HG03342 (cell line): ENCODE measurements around the gene MTHFSD.
A peak's percentile ranks its signal among the peaks of the same experiment; 100 is the strongest.

Source experiments
- ATAC-seq: cut with Tn5 transposase; IDR thresholded peaks from one replicate; pipeline ENCODE4 v1.9.1; 2021; ENCODE audit warnings: mild to moderate bottlenecking, moderate library complexity; ENCODE audit not compliant: unreplicated experiment

Gene MTHFSD

DNA sequence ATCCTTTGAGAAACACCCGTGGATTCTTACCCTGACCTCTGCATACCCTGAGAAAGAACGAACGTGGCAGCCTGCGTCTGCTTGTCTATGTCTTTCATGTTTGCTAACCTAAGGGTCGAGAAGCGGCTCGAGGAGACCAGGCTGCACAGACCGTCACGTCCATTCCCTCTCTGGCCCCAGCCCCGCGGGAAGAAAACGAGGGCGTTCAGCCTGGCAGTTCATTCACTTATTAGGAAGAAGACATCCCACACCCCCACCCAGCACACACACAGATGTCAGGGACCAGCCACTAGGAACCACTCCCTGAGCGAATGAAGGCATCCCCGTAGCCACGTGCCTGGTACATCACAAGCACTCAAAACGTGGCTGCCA is 655 bp upstream of the MTHFSD start:
- ATAC-seq: no peak

DNA sequence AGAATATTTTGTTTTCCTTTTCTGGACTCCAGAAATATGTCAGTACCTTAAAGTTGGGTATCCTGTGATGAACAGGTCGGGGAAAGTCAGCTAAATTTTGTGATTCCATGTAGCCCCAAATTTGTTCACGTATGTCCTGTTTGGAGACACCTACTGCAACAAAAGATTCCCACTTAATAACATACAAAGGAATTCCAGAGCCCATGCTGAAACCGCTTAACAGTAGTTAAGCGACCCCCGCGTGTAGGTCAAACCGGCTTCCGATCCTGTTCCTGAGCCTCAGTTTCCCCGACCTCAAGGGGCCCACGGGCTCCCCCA is 477 bp downstream of the MTHFSD start:
- peak; percentile 19 for ATAC-seq

DNA sequence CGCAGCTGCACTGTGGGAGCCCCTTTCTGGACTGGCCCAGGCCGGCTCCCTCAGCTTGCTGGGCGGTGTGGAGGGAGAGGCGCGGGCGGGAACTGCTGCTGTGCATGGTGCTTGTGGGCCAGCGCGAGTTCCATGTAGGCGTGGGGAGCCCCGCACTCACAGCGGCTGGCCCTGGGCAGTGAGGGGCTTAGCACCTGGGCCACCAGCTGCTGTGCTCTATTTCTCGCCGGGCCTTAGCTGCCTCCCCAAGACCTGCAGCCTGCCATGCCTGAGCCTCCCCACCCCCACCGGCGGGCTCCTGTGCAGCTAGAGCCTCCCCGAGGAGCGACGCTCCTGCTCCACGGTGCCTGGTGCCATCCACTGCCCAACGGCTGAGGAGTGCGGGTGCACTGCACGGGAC is 1.7 kb downstream of the MTHFSD start:
- no peak for ATAC-seq

DNA sequence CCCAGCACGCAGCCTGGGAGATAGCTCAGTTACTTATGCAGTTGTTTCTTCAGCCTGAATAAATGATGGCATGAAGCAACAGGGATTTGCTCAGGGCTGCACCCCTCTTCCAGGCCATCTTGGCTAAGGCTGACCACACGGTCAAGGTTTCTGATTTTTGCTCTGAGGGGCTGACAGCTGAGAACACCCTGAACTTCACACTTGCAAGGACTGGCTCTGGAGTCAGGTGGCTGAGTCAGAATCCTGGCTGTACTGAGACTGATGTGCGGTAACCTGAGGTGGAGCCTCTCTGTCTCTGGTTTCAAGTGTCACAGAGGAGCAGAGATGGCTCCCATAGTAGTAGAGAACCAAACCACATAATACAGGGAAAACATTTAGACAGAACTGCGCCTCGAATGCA is 4.8 kb downstream of the MTHFSD start:
- no peak for ATAC-seq

DNA sequence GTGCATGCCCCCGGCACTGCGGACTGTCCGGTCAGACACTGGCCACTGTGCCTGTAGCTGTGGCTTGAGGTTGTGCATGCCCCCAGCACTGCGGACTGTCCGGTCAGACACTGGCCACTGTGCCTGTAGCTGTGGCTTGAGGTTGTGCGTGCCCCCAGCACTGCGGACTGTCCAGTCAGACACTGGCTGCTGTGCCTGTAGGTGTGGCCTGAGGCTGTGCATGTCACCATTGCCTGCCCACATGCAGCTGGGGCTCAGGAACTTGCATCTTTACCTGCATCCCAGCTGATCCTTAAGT is 5.2 kb downstream of the MTHFSD start:
- no peak for ATAC-seq

DNA sequence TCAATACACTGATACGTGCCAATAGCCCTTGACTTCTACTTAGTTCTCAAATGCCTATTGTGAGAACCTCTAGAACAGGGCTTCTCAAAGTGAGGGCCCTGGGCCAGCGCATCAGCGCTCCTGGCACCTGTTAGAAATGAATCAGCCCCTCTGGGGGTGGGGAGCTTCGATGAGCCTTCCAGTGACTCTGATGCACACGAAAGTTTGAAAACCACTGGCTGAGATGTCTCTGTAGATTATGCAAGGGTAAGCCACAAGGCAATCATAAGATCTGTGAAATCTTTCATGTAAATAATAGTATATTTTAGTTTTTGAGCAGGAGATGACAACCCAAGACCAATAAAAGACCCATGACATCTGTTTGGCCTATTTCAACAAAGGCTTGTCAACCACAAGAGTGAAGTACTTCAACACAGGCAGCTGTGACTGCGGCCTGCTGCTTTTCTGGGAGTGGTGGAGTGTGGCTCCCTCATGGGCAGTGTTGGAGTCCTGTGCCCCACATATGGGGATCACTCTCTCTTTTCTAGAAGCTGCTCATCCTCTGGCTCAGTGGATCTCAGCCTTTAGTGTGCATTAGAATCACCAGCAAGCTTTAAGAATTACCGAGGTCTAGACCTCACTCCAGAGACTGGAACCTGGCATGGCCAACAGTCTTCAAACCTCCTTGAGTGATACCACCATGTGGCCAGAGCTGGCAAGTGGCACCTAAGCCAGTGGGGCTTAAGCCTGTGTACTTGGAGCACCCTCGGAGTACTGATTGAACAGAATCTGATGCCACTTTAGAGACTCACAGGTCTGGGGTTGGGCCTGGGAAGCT is 5.8 kb downstream of the MTHFSD start:
- ATAC-seq: no peak

DNA sequence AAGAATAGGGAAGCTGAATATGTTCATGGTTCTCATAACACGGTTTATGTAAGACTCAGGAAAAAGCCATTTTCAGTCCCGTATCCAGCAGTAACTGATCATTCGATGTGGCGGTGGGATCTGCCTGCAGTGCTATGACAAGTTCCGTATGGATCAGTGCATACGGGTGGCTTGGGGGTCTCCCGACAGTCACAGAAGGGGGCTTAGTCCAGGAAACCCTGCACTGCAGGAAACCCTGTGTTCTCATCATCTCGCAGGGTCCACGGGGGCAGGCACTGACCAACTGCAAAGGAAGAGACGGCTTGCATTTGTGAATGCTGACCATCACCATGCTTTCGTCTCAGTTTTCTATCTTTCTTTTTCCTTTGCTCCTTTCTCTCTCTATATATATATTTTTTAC is 7.7 kb downstream of the MTHFSD start:
- no peak for ATAC-seq

DNA sequence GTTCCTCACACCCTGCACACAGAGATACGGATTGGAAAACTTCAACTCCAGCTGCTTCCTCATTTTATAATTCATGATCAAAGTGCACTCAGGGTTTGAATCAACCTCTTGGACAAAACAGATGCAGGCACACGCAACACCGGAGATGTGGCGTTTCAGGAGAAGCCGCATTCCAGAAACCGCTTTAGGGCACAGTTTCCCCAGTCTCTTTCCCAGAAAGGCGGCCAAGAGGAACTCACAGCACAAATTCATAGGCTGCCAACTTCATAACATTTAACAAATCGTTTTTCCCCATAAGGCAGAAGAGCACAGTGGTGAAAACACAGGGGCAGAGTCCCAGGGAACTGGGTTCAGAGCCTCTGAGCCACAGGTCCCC is 8.4 kb downstream of the MTHFSD start:
- no peak for ATAC-seq

DNA sequence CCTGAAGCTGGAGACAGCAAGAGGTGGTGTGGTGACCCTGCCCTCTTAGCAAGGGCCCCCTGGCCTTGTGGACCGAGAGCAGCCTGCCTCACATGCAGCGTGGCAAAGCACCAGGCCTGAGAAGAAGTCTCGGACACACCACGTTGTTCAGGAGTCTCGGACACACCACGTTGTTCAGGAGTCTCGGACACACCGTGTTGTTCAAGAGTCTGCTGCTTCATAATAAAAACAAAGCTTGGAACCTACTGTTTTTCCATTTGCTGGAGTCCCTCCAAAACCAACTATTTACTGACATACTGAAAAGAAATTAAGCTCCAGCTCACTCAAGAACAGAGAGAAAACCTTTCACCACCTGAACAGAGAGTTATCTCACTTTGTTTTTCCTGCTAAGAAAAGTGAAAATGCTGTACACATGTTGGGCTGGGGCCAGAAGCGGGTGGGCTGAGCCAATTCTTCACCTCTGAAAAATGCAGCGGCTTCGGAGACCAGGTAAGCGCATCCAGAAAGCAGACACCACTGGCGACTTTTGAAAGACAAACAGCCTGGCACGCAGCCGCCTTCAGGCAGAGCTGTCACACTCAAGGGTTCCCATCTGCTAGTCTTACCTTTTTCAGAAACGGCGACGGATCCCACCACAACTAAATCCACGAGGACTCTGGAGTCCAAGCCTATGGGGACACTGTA is 8.9 kb downstream of the MTHFSD start:
- no peak for ATAC-seq

DNA sequence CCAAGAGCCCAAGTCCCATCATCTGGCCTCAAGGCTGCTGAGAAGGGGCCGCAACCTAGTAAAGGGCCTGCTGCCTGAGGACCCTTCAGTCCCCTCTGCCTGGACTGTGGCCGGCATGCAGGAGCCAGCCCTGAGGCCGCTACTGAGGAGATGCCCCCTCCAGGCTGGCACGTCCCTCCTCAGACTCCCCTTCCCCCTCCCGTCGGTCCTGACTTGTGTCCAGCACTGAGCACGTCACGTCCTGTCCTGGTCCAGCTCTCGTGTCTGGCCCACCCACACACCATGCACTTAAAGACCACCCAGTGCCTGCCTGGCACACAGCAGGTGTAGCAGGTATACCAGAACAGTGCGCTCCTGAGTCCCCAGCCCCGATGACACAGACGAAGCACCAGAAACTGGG is 9.6 kb downstream of the MTHFSD start:
- no peak for ATAC-seq

DNA sequence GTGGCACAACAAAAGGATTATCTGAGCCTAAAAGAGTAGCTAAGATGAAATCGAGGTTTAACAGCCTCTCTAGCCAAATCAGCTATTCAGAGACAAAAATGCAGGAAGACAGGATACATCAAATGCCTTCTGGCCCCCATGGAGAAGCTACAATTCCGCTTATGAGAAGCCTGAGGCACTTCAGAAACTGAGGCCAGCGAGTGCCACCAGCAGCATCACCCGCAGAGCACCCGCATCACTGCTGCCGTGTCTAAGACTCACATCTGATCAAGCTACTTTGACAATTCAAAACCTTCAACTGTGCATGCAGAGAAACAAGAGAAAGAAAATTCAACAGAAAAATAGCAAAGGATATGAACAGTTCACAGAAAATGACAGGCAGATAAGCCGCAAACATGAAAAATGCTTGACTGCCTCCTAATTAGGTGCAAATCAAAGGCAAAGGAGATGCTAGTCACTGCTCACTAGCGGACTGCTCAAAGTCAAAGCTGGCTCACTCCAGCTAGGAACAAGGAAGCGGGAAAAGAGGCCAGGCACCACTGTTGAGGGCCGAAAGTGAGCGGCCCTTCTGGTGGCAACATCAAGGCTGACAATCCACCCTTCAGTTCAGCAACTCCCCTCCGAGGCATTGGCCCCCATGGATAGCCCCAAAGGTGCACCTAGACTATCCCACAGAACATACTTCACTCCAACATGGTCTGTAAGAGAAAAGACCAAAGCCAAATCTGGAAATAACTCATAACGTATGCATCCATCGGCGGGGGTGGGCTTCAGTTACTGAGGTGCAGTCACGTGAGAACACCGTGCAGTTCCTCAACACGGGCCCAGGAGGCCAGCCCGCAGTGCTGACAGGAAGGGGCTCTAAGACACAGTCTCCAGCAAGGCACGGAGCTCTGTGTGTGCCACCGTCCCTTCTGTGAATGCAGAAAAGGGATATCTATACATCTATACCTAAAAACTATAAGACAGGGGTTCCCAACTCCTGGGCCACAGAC is 12.0 kb downstream of the MTHFSD start:
- ATAC-seq: no peak

DNA sequence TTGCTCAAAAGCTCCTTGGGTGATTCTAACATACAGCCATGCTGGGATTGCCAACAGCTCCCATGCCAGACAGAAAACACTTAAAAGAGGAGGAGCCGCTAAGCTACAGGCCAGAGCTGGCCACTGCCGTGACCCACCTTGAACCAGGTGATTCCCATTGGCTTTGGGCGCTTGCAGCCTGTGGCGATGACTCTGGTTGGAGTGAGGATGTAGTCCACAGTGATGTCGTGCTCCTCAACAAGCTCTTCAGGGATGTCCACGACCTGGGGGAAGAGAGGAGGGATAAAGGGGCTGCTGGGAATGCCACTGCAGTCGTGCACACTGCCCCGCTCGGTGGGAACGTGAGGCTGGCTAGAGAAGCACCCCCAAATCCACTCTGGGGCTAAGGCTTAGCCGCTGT is 13.5 kb downstream of the MTHFSD start:
- no peak for ATAC-seq

DNA sequence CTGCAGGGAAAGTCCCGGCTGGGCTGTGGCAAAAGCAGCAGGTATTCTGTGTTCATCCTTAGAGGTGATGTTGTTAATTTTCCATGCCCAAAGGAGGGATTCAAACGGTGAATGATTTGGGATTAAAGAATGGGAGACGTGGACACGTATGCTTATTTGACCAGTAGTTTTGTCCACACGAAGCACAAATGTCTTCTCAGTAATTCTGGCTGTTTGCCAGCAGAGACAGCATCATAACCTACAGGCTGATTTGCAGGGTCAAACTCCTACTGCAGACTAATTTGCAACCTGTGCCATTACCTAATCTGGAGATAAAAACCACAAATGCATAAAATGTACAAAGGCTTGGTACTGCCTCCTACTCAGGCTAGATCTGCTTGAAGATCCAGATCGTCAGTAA is 14.1 kb downstream of the MTHFSD start:
- ATAC-seq: no peak

DNA sequence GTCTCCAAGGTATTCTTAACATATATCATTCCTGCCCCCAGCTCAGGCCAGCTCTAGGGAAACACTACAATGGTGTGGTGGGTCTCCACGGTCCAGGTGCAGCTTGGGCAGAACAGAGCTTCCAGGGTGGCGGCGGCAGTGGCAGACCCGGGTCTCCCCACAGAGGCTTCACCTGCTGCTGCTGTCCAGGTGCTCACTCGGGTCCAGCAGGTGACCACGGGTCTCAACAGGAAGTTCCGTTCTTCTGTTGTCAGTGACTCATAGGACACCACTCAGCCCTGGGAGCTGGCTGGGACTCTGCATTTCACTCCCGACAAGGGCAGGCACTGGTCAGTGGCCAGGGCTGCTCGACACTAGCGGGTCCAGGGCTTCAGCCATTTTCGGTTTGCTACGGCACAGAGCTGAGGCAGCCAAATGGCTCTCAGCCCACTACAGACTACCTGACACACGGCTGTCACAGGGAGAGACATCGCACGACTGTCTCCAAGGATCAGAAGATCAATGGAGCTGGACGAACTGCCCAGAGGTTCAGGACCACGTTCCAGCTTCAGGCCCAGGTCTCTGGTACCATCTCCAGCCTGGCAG is 16.7 kb downstream of the MTHFSD start:
- no peak for ATAC-seq

DNA sequence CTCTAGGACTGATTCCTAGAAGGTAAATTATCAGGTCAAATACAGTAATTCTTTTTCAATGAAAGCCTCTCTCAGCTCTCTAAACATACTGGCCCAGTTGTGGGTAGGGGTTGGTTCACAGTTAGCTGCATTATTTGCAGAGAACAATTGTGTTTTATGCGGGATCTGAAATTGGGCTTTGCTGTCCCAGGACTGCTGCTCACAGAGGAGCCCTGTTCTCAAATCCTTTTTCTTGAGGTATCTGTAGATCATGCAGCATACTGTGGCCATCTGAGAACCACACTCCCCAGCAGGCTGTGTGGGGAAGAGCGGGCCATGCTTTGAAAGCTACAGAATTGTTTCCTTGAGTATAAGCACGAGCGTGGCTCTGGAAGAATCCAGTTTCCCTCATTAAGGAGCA is 17.5 kb downstream of the MTHFSD start:
- ATAC-seq: no peak

DNA sequence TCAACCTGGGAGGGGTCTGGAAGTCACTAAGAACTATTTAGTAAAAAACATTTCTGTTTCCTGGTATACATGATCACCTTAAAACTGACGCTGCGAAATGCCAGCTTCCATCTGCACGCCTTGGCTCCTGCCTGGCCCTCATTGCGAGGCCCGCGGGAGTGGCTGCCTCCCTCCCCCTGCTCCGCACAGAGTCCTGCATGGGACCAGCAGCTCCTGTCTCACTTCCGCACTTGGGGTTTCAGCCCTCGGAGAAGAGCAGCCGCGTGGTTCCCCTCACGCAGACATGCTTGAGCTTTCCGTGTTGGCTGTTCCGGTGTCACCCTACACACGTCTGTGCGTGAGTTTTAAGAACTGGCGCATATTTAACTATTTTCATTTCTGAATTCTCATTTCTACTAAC is 18.4 kb downstream of the MTHFSD start:
- no peak for ATAC-seq

DNA sequence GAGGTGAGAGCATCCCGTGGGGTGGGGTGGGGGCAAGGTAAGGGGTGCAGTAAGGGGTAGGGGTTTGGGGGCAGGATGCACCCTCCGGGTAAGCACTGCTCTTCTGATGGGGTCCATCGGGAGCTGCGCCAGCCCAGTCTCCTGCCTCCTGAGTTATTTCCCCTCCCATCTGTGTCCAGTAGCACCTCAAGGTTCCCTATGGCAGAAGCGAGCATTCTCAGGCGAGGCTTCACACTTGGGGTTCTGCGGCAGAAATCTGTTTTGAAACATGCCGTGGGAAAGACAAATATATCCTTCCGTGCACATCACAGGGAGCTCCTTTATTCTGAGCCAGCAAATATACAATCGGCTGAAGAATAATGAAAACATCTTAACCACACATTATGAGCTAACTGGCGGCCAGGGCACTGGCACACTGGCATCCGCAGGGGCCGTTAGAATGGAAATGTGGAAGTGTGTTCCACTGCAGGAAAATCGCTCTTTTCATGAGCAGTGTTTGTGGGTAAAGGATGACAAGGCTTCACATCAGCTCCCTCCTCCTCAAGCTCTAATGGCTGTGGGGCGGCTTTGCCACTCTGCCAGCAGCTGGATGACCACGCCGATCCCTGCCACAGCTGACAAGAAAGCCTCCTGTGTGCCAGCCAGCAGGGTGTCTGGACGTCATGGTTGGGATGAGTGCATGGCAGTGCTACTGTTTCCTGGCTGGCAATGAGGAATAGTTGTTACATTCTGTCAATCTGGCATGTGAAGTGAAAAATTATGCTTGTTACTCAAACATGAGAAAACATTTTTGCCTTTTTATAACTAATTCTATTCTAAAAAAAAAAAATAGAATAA is 20.0 kb downstream of the MTHFSD start:
- no peak for ATAC-seq

DNA sequence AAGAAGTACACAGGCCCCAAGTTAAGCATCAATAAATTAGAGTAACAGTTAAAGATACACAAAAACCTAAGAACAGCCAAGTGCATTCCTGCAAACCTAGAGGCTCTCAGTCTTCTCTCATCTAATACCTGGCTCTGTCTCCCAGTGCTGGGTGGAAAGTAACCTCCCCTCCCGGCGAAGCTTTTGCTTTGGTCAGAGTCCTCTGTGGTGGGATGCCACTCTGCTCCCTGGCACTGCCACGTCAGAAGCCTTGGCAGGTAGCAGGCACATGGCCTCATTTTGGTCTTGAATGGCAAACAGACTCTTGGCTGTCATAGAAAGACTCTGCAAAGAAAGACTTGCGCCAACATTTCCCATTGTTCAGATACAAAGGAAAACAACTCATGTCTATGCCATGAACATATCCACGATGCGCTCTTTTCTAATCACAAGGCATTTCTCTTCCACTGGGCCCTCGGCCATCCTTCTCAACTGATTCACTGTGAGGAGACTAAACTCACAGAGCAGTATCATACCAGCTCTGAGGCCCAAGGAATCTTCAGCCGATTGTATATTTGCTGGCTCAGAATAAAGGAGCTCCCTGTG is 21.2 kb downstream of the MTHFSD start:
- no peak for ATAC-seq

DNA sequence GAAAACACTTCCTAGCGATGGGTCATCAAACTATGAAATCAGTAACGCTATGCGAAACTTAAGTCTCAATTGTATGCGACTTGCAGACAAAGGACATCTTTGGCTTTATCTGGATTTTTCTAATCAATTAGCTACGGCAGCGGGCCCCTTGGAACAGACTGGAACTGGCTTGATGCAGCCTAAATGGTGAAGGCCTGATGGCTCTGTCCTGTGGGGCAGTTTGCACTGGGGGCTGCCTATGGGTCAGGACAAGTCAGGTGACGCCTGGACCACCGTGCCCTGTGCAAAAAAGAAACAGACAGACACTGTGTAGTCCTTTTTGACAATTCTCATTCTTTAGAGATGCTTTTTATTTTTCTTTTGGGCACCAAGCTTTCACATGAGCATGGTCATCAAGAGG is 22.0 kb downstream of the MTHFSD start:
- no peak for ATAC-seq

DNA sequence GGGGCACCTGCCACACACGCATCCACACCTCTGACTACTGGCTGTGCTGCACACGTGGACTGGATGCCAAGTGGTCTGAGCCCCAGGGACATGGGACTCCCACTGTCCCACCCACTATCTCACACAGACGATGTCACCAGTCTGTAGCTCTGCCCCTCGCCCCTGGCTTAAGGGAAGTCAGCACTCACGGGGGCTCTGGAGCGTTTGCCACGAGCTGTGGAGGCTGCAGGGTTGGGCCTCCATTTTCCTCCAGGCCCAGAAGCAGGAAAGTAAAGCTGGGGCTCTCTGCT is 22.6 kb downstream of the MTHFSD start:
- no peak for ATAC-seq
